Trophoblast cell (in vitro differentiated cells and primary cell): ENCODE data around the gene MFSD2A. TPM values are rescaled to one million over a fixed set of nuclear protein-coding genes. Genes with fewer than 3 reads are reported as not detected.

Source experiments
- DNase-seq, 2 donors: peaks; one replicate each; pipeline ENCODE4 v3.0.0-alpha.2; 2016
- H2AFZ ChIP-seq: 2 replicates; pipeline ENCODE4 v1.6.1; 2013; ENCODE audit warnings: low read length, moderate library complexity, mild to moderate bottlenecking; ENCODE audit not compliant: insufficient read depth, poor library complexity
- H2AK5ac ChIP-seq: 2 replicates; pipeline ENCODE4 v1.6.1; 2013; ENCODE audit warnings: mild to moderate bottlenecking, low read length
- H2BK120ac ChIP-seq: 2 replicates; pipeline ENCODE4 v1.6.1; 2013; ENCODE audit warnings: low read length, mild to moderate bottlenecking, moderate library complexity; ENCODE audit not compliant: insufficient read depth, poor library complexity
- H2BK12ac ChIP-seq: 2 replicates; pipeline ENCODE4 v1.6.1; 2013; ENCODE audit warnings: mild to moderate bottlenecking, low read length, moderate library complexity
- H2BK5ac ChIP-seq: 2 replicates; pipeline ENCODE4 v1.6.1; 2013; ENCODE audit warnings: low read length, low read depth, moderate library complexity, mild to moderate bottlenecking; ENCODE audit not compliant: poor library complexity
- H3K14ac ChIP-seq: 2 replicates; pipeline ENCODE4 v1.6.1; 2013; ENCODE audit warnings: mild to moderate bottlenecking, low read length
- H3K18ac ChIP-seq: 2 replicates; pipeline ENCODE4 v1.6.1; 2013; ENCODE audit warnings: mild to moderate bottlenecking, low read length
- H3K23ac ChIP-seq: 2 replicates; pipeline ENCODE4 v1.6.1; 2013; ENCODE audit warnings: low read length
- H3K27ac ChIP-seq: 2 replicates; pipeline ENCODE4 v1.5.1; 2013; ENCODE audit warnings: low read depth, mild to moderate bottlenecking, inconsistent platforms, low read length, moderate library complexity
- H3K27me3 ChIP-seq: 2 replicates; pipeline ENCODE4 v1.6.1; 2013; ENCODE audit warnings: inconsistent platforms, mild to moderate bottlenecking, low read length, moderate library complexity; ENCODE audit not compliant: insufficient read depth
- H3K36me3 ChIP-seq, 2 experiments: 1 replicate in 1 of 2; 2 replicates in 1 of 2; pipeline ENCODE4 v1.6.1; 2013; ENCODE audit warnings: low read length in 2 of 2, mild to moderate bottlenecking in 2 of 2, moderate library complexity in 1 of 2; ENCODE audit not compliant: insufficient read depth in 2 of 2, control insufficient read depth in 1 of 2
- H3K4ac ChIP-seq: 2 replicates; pipeline ENCODE4 v1.6.1; 2013; ENCODE audit warnings: low read depth, mild to moderate bottlenecking, low read length, moderate library complexity
- H3K4me1 ChIP-seq, 2 experiments: 1 replicate in 1 of 2; 2 replicates in 1 of 2; pipeline ENCODE4 v1.6.1; 2013; ENCODE audit warnings: low read length in 2 of 2, mild to moderate bottlenecking in 2 of 2, moderate library complexity in 1 of 2; ENCODE audit not compliant: insufficient read depth in 2 of 2, control insufficient read depth in 1 of 2
- H3K4me2 ChIP-seq: 2 replicates; pipeline ENCODE4 v1.6.1; 2013; ENCODE audit warnings: inconsistent platforms, mild to moderate bottlenecking, low read length, moderate library complexity
- H3K4me3 ChIP-seq: 2 replicates; pipeline ENCODE4 v1.5.1; 2013; ENCODE audit warnings: mild to moderate bottlenecking, low read depth, low read length, inconsistent platforms
- H3K79me1 ChIP-seq: one replicate; pipeline ENCODE4 v1.6.1; 2013; ENCODE audit warnings: low read length
- H3K79me2 ChIP-seq: 2 replicates; pipeline ENCODE4 v1.6.1; 2013; ENCODE audit warnings: low read length, mild to moderate bottlenecking; ENCODE audit not compliant: control insufficient read depth, insufficient read depth, poor library complexity
- H3K9ac ChIP-seq: 2 replicates; pipeline ENCODE4 v1.6.1; 2013; ENCODE audit warnings: mild to moderate bottlenecking, low read length
- H3K9me3 ChIP-seq: 2 replicates; pipeline ENCODE4 v1.6.1; 2013; ENCODE audit warnings: low read depth, mild to moderate bottlenecking, control low read depth, inconsistent platforms, low read length; ENCODE audit not compliant: insufficient read depth
- H4K12ac ChIP-seq: 2 replicates; pipeline ENCODE4 v1.6.1; 2013; ENCODE audit warnings: low read depth, mild to moderate bottlenecking, low read length, moderate library complexity
- H4K8ac ChIP-seq: 2 replicates; pipeline ENCODE4 v1.6.1; 2013; ENCODE audit warnings: low read depth, mild to moderate bottlenecking, low read length, moderate library complexity
- H4K91ac ChIP-seq: one replicate; pipeline ENCODE4 v1.6.1; 2013; ENCODE audit warnings: low read depth, mild to moderate bottlenecking, low read length, moderate library complexity
- WGBS: extraction: QIAGEN DNeasy Blood & Tissue Kit; methylation state at CpG from one replicate; pipeline ENCODE4 v1.1.7; 2013; ENCODE audit warnings: missing lambda C conversion rate; ENCODE audit not compliant: insufficient read length, insufficient coverage; ENCODE audit errors: extremely low coverage; 5-methylcytosine and 5-hydroxymethylcytosine counted together
- polyA plus RNA-seq: library from polyadenylated mRNA; stranded (reverse); fragments of 200-250 nt; gene quantifications from 2 replicates; pipeline ENCODE4 v1.2.3, GENCODE V29; 2013

Gene MFSD2A
- polyA plus RNA-seq = 1.2 TPM in 2 replicates

GRCh38 chr1:39954870-39955546, at the start of gene MFSD2A:
MFSD2A (plus strand) TSS chr1:39955145; CDS start chr1:39955293, 148 bp downstream.
- Histone ChIP-seq H3K4me3 (peak within 1 kb of the TSS; percentile 23), H2BK5ac (no peak within 1 kb of the TSS), H3K9ac (no peak within 1 kb of the TSS), H3K9me3 (peaks cover 3% of the 10 kb centered on the region), H3K18ac (no peak within 1 kb of the TSS), H3K4ac (no peak within 1 kb of the TSS), H4K91ac (no peak within 1 kb of the TSS), H2BK120ac (no peak within 1 kb of the TSS), H3K14ac (no peak within 1 kb of the TSS), H3K79me2 (no peaks in the 10 kb centered on the region), H3K23ac (no peak within 1 kb of the TSS), H3K79me1 (no peaks in the 10 kb centered on the region), H2BK12ac (no peak within 1 kb of the TSS), H3K27ac (no peak within 1 kb of the TSS), H3K27me3 (peaks cover 24% of the 10 kb centered on the region), H4K8ac (no peak within 1 kb of the TSS), H2AK5ac (no peak within 1 kb of the TSS), H3K4me1 (peaks cover 8 to 11% of the 10 kb centered on the region in 2 experiments), H2AFZ (peak within 1 kb of the TSS; percentile 13), H4K12ac (no peak within 1 kb of the TSS), H3K4me2 (peak within 1 kb of the TSS; percentile 63), H3K36me3 (no peaks in the 10 kb centered on the region)
- DNase-seq = peak; percentile 92 to 95
- no CpG with 5 or more reads among the region's 62 CpGs for WGBS

GRCh38 chr1:39905172-39905571, 49.8 kb upstream of the MFSD2A start:
- no peak for DNase-seq
- H3K4ac ChIP-seq = no peak overlapping the region
- H3K79me2 ChIP-seq = no peaks in the 10 kb centered on the region
- no peak overlapping the region for H2BK12ac ChIP-seq
- H3K23ac ChIP-seq = no peak overlapping the region
- H2AK5ac ChIP-seq = no peak overlapping the region
- H3K4me1 ChIP-seq = peaks cover 8% of the 10 kb centered on the region in 2 experiments
- no peak overlapping the region for H2BK5ac ChIP-seq
- no peaks in the 10 kb centered on the region for H3K9me3 ChIP-seq
- H4K12ac ChIP-seq = no peak overlapping the region
- no peak overlapping the region for H3K4me2 ChIP-seq
- H4K8ac ChIP-seq = no peak overlapping the region
- no peak overlapping the region for H3K27ac ChIP-seq
- WGBS = no CpG with 5 or more reads among the region's 4 CpGs
- no peak overlapping the region for H4K91ac ChIP-seq
- H3K27me3 ChIP-seq = peaks cover 9% of the 10 kb centered on the region
- H3K14ac ChIP-seq = no peak overlapping the region
- no peak overlapping the region for H2BK120ac ChIP-seq
- no peak overlapping the region for H3K4me3 ChIP-seq
- H3K9ac ChIP-seq = no peak overlapping the region
- no peak overlapping the region for H2AFZ ChIP-seq
- peaks cover 6% of the 10 kb centered on the region for H3K79me1 ChIP-seq
- no peaks in the 10 kb centered on the region for H3K36me3 ChIP-seq
- no peak overlapping the region for H3K18ac ChIP-seq

GRCh38 chr1:39907528-39908453, 47.2 kb upstream of the MFSD2A start:
- Histone ChIP-seq H3K23ac (no peak overlapping the region), H2AK5ac (no peak overlapping the region), H3K14ac (no peak overlapping the region), H4K12ac (no peak overlapping the region), H4K91ac (no peak overlapping the region), H3K4me3 (no peak overlapping the region), H2AFZ (no peak overlapping the region), H3K9me3 (no peaks in the 10 kb centered on the region), H3K9ac (no peak overlapping the region), H3K4me1 (no peaks in the 10 kb centered on the region), H3K36me3 (no peaks in the 10 kb centered on the region), H2BK120ac (no peak overlapping the region), H3K27ac (no peak overlapping the region), H3K18ac (no peak overlapping the region), H3K4me2 (no peak overlapping the region), H2BK12ac (no peak overlapping the region), H3K4ac (no peak overlapping the region), H4K8ac (no peak overlapping the region), H3K27me3 (no peaks in the 10 kb centered on the region), H2BK5ac (no peak overlapping the region), H3K79me2 (no peaks in the 10 kb centered on the region), H3K79me1 (no peaks in the 10 kb centered on the region)
- no CpG with 5 or more reads among the region's 3 CpGs for WGBS
- no peak for DNase-seq

- Histone ChIP-seq H3K4me1 (no peaks in the 10 kb centered on the region), H3K9me3 (no peaks in the 10 kb centered on the region)
- no CpG with 5 or more reads among the region's 2 CpGs for WGBS
Observed at GRCh38 chr1:39908534-39908933, 46.4 kb upstream of the MFSD2A start.

More at GRCh38 chr1:39908534-39908933, 46.4 kb upstream of the MFSD2A start:
- H2AFZ ChIP-seq = no peak overlapping the region
- H3K9ac ChIP-seq = no peak overlapping the region
- H2BK120ac ChIP-seq = no peak overlapping the region
- no peak for DNase-seq
- no peaks in the 10 kb centered on the region for H3K79me2 ChIP-seq
- no peak overlapping the region for H3K4me2 ChIP-seq
- H3K36me3 ChIP-seq = no peaks in the 10 kb centered on the region
- H4K91ac ChIP-seq = no peak overlapping the region
- H3K4ac ChIP-seq = no peak overlapping the region
- H2BK12ac ChIP-seq = no peak overlapping the region
- H3K18ac ChIP-seq = no peak overlapping the region
- H2BK5ac ChIP-seq = no peak overlapping the region
- H3K4me3 ChIP-seq = no peak overlapping the region
- no peak overlapping the region for H4K8ac ChIP-seq
- H3K27ac ChIP-seq = no peak overlapping the region
- H2AK5ac ChIP-seq = no peak overlapping the region
- no peak overlapping the region for H3K23ac ChIP-seq
- H3K27me3 ChIP-seq = no peaks in the 10 kb centered on the region
- H3K14ac ChIP-seq = no peak overlapping the region
- no peaks in the 10 kb centered on the region for H3K79me1 ChIP-seq
- no peak overlapping the region for H4K12ac ChIP-seq
